ENCODE measurements around the gene F13A1.

F13A1 gene

DNA sequence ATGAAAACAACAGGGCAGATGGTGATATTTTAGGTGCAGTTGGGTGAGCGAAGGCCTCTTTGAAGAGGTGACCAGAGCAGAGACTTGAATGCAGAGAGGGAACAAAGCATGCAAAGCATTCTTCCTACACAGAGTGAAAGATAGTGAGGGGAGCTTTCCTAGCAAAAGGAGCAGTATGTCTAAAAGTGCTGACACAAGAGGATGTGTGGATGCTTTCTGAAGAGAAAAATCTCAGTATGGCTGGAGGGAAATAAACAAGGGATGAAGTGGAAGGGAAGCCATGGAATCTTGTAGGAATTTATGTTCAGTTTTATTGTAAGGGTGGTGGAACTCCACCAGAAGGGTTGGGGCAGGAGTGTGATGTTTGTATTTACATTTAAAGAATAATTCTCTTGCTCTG is 128.6 kb downstream of the F13A1 start:
- no peak for DNase-seq

DNA sequence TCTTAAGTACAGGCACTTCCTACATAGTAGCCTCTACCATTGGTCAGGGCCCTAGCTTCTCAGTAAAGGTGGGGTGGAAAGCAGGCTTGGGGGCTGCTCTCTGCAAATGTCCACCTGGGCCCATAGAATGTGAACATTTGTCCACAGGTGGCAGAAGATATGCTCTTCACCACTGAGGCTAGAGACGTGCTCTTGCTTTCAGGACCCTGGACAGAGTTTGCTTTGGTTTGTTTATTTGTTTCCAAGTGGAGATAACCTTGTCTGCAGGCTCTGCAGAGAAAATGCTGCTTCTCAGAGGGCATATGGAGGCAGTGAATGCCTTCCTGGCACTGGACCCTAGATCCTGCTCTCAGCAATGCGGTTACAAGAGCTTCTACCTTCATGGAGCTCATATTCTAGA is 129.0 kb downstream of the F13A1 start:
- no peak for DNase-seq

- no peak for DNase-seq
Measured at GRCh38 chr6:6180684-6181083, 139.8 kb downstream of the F13A1 start.

DNA sequence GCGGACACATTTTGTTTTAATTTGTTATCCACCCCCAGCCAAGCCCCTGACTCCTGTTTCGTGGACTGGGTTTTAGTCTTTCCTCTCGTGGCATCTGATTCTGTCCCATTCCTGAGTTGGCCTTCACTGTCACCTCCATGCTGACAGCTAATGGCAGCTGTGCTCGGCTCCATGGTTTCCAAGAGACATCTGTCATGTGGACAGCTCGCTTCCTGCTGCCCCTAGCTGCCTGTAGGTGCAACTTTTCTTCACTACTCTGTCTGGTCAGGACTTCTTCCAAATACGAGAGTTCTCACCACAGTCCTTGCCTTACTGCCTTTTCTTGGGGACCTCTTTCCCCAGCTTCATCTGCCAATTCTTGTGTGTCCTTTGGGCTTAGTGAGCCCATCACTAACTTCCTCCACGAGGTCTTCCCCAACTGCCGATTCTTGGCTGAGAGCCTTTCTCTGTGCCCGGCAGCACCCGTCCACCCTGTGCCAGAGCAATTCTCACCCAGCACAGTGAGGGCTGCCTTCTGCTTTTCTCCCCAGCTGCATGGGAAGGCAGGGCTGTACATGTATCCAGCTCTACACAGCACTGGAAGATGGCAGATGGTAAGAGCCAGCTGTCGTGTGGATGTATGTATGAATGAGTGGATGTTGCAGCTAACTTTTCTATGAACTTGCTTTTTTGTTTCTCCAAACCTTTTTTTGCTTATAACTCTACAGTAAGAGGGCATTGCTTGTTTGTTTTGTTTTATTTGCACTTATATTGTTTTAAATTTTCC is 140.4 kb downstream of the F13A1 start:
- DNase-seq: no peak

DNA sequence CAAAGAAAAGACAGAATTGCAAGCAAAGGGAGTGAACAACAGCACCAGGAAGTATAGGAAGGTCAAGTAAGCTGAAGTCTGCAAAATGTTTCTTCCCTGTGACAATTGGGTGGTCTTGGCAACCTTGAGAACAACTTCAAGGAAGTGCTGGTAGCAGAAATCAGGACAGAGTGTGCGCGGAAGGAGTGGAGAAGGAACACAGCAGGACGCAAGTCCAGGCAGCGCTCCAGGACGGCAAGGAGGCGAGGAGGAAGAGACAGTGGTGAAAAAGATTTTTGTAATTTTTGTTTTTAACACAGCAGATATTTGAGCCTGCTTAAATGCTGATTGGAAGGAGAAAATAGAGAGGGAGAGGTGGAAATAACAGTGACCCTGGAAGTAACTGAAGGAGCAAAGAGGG is 141.7 kb downstream of the F13A1 start:
- no peak for DNase-seq

GRCh38 chr6:6177754-6178153 is 142.7 kb downstream of the F13A1 start:
- DNase-seq: no peak

DNA sequence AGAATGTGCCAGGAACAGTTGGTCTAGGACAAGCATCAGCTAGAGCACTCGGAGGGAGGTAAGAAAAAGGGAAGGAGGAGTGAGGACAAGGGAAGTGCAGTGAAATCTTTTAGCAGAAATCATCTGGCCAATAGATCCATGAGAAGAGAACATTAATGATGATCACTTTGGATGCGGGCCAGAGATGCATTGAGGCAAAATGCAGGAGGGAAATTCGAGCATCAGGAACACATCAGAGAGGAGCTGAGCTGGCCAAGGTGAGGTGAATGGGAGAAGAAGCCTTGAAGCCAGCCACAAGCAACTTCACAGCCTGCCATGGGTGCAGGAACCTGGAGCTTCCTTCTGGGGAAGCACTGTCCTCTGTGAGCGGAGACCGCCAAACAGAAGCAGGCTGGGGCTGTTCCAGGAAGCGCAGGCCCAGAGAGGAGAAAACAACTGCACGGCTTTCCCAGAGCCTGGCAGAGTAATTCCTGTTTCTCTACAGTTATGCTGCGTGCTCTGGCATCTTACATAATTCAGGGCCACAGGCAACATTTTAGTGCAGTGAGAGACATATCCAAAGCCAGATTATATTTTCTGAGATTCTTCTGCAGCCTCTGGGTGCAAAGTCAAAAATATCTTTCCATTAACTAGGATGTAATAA is 143.8 kb downstream of the F13A1 start:
- no peak for DNase-seq

GRCh38 chr6:6176127-6176526 is 144.3 kb downstream of the F13A1 start:
- DNase-seq: no peak

DNA sequence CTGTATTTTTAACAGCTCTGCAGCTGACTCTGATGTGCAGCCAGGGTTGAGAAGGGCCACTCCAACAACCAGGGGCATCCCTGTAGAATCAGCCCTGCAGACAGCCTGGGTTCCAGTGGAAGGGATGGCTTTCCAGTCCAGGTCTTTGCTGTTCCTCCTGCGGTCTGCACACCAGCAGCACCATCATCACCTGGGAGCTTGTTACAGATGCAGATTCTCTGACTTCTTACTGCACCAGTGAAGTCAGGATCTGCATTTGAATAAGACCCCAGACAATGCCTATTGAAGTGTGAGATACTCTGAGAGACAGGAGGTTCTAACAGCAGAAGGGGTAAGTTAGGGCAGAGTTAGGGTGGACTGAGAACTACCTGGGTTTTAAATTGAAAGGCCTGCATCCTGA is 151.3 kb downstream of the F13A1 start:
- no peak for DNase-seq

- DNase-seq: no peak
Measured at GRCh38 chr6:6166064-6166463, 154.4 kb downstream of the F13A1 start.

GRCh38 chr6:6164367-6164766 is 156.1 kb downstream of the F13A1 start:
- DNase-seq: no peak

DNA sequence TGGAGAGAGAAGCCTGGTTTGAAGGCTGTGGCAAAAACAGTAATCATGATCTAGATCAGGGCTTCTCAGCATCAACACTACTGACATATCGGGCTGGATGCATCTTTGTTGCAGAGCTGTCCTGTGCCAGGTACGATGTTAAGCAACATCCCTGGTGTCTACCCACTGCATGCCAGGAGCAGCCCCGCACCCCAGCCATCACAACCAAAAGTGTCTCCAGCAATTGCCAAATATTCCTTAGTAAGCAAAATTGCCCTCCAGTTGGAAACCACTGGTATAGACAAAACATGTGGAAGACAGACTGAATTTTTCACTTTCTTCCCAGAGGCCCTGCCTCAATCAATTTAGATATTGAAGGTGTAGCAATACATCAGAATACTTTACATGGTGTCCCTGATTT is 166.1 kb downstream of the F13A1 start:
- DNase-seq: no peak

- DNase-seq: no peak
Measured at GRCh38 chr6:6152060-6152459, 168.4 kb downstream of the F13A1 start.

GRCh38 chr6:6148192-6148815 is 172.2 kb downstream of the F13A1 start:
- no peak for DNase-seq

DNA sequence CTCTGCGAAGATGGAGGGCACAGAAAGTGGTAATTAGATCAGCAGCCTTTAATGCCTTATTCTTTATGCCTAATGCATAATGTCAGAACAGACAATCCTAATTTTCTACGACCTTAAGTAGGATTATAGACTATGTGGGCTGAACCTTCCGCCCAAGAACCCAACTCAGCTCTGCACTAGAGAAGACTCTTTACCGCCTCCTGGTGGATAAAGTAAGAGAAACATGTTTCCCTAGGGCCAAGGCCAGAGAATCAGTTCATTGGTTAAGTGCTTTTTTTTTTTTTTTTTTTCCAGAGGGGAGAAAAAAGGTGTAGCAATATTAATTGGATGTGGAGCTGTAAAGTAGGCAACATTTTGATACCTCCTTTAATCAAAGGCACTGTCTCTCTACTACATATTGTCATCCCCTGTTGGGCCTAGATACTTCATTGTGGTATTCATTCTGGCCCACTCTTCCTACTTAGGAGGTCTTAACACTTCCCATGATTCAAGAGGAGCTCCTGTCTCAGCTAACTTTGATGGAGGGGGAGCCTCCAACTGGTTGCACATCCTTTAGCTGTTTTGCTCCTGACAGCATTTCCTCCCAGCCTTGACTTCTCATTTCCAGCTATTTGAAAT is 188.9 kb downstream of the F13A1 start:
- peak; percentile 8 for DNase-seq

DNA sequence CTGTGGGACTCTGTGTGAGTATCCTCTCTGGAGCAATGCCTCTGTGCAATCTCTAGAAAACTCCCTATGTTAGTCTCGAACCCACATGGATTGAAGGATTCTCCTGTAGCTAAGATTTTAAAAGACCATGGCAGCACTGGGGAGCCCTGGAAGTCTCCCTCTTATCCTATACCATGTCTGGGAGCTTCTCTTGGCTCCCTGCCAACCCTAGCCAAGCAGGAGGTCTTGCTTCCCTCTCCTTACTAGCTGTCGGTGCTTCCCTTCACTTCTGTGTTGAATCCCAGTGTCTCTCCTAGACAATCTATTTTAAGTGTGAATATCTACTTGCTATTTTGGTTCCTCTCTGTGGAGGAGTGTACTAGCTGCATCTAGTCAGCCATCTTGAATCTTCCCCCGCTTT is 195.0 kb downstream of the F13A1 start:
- no peak for DNase-seq

GRCh38 chr6:6123803-6124202 is 196.7 kb downstream of the F13A1 start:
- DNase-seq: no peak

GRCh38 chr6:6121943-6122342 is 198.5 kb downstream of the F13A1 start:
- DNase-seq: no peak

GRCh38 chr6:6105472-6106036 is 214.9 kb downstream of the F13A1 start:
- peak; percentile 6 for DNase-seq
